Inferior parietal cortex (tissue), 1 donor: Measurements from ENCODE around the gene CLPTM1.
"Not testable (repeated sequence)": the region's sequence is repeated elsewhere in the genome, so short reads cannot be mapped to it uniquely, and the experiment has no call there.

ENCODE experiments used
- DNase-seq: peaks from one replicate; pipeline ENCODE4 v3.0.0-alpha.2; 2016; ENCODE audit errors: extremely low spot score

The CLPTM1 gene

GRCh38 chr19:44974857-44975256, 19.7 kb downstream of the CLPTM1 start:
- DNase-seq, result no peak

GRCh38 chr19:44975444-44975843, 20.3 kb downstream of the CLPTM1 start:
- no peak for DNase-seq

- no peak for DNase-seq
Measured at GRCh38 chr19:44984005-44984404, 28.8 kb downstream of the CLPTM1 start.

GRCh38 chr19:44985445-44985844, 30.3 kb downstream of the CLPTM1 start:
- no peak for DNase-seq

GRCh38 chr19:44986389-44986788, 31.2 kb downstream of the CLPTM1 start:
- no peak for DNase-seq

GRCh38 chr19:44987148-44987675, 32.0 kb downstream of the CLPTM1 start:
- no peak for DNase-seq

- no peak for DNase-seq
Measured at GRCh38 chr19:44988273-44988672, 33.1 kb downstream of the CLPTM1 start.

- peak; percentile 36 for DNase-seq
Measured at GRCh38 chr19:44988896-44989556, 33.8 kb downstream of the CLPTM1 start.

- DNase-seq, result no peak
Measured at GRCh38 chr19:44990459-44990858, 35.3 kb downstream of the CLPTM1 start.

- DNase-seq, result no peak
Measured at GRCh38 chr19:44990966-44991365, 35.8 kb downstream of the CLPTM1 start.

- DNase-seq, result no peak
Measured at GRCh38 chr19:44992336-44993163, 37.4 kb downstream of the CLPTM1 start.

- DNase-seq, result no peak
Measured at GRCh38 chr19:44993526-44993925, 38.3 kb downstream of the CLPTM1 start.

GRCh38 chr19:44993926-44994537, 38.9 kb downstream of the CLPTM1 start:
- no peak for DNase-seq

GRCh38 chr19:44998025-44998424, 42.8 kb downstream of the CLPTM1 start:
- no peak for DNase-seq

GRCh38 chr19:44999131-44999925, 44.1 kb downstream of the CLPTM1 start:
- DNase-seq, result not testable (repeated sequence)

GRCh38 chr19:45000665-45001064, 45.5 kb downstream of the CLPTM1 start:
- not testable (repeated sequence) for DNase-seq

- DNase-seq, result peak; percentile 82
Measured at GRCh38 chr19:45001087-45001739, 46.0 kb downstream of the CLPTM1 start, which contains the start of gene RELB. Gene RELB (plus strand): TSS chr19:45001464. CDS start chr19:45001580, 116 bp downstream.

- DNase-seq, result no peak
Measured at GRCh38 chr19:45003485-45003884, 48.3 kb downstream of the CLPTM1 start.

- no peak for DNase-seq
Measured at GRCh38 chr19:45005787-45006186, 50.6 kb downstream of the CLPTM1 start.

GRCh38 chr19:45008552-45008951, 53.4 kb downstream of the CLPTM1 start:
- no peak for DNase-seq
